GM18861 (cell line): ENCODE data around the gene PKN3.
"Not testable (repeated sequence)": the region's sequence is repeated elsewhere in the genome, so short reads cannot be mapped to it uniquely, and the experiment has no call there.

ENCODE experiments used
- ATAC-seq: cut with Tn5 transposase; IDR thresholded peaks from one replicate; pipeline ENCODE4 v1.9.1; 2021; ENCODE audit not compliant: unreplicated experiment

The PKN3 gene

GRCh38 chr9:128702445-128702948 lies at the start of gene PKN3:
PKN3 (plus strand) TSS chr9:128702503; CDS start chr9:128702916, 413 bp downstream.
- peak; percentile 65 for ATAC-seq

GRCh38 chr9:128653908-128654307 lies 48.4 kb upstream of the PKN3 start:
- ATAC-seq: no peak

GRCh38 chr9:128654481-128654880 lies 47.8 kb upstream of the PKN3 start:
- ATAC-seq: no peak

GRCh38 chr9:128656416-128657343 lies 45.6 kb upstream of the PKN3 start, which contains the start of gene DYNC2I2:
DYNC2I2 (minus strand) TSS chr9:128656847; CDS start chr9:128656726, 121 bp downstream.
- peak; percentile 61 for ATAC-seq

- ATAC-seq: no peak
Observed at GRCh38 chr9:128657344-128657704, 45.0 kb upstream of the PKN3 start.

GRCh38 chr9:128657796-128658195 lies 44.5 kb upstream of the PKN3 start:
- no peak for ATAC-seq

- ATAC-seq: not testable (repeated sequence)
Observed at GRCh38 chr9:128666481-128666941, 35.8 kb upstream of the PKN3 start.

GRCh38 chr9:128669786-128670185 lies 32.5 kb upstream of the PKN3 start:
- ATAC-seq: no peak

GRCh38 chr9:128675382-128675781 lies 26.9 kb upstream of the PKN3 start:
- no peak for ATAC-seq

- no peak for ATAC-seq
Observed at GRCh38 chr9:128677794-128678193, 24.5 kb upstream of the PKN3 start.

- ATAC-seq: no peak
Observed at GRCh38 chr9:128683340-128684064, 18.8 kb upstream of the PKN3 start.

- ATAC-seq: no peak
Observed at GRCh38 chr9:128684065-128684324, 18.3 kb upstream of the PKN3 start.

- ATAC-seq: peak; percentile 25
Observed at GRCh38 chr9:128684325-128685199, 17.7 kb upstream of the PKN3 start.

GRCh38 chr9:128685636-128686489 lies 16.4 kb upstream of the PKN3 start:
- ATAC-seq: no peak

GRCh38 chr9:128687453-128687852 lies 14.8 kb upstream of the PKN3 start:
- no peak for ATAC-seq

GRCh38 chr9:128688501-128689292 lies 13.6 kb upstream of the PKN3 start, which contains the start of gene SET:
SET (plus strand) TSS chr9:128689222; CDS start chr9:128689583, 361 bp downstream.
- peak; percentile 63 for ATAC-seq

GRCh38 chr9:128689293-128689774 lies 13.0 kb upstream of the PKN3 start:
- ATAC-seq: no peak

- no peak for ATAC-seq
Observed at GRCh38 chr9:128689820-128690683, 12.3 kb upstream of the PKN3 start.
